Measurements from ENCODE around the gene IQSEC1. TPM values are rescaled to one million over a fixed set of nuclear protein-coding genes. Genes with fewer than 3 reads are reported as not detected.

The IQSEC1 gene
- total RNA-seq, 1 donor from 2014 or later, result 148 TPM

- H3K36me3 ChIP-seq, result no peaks in the 10 kb centered on the region
- no peak for DNase-seq (ENCODE audit: low spot score in 2 of 2)
- intact Hi-C loops (cut with DNase I), result no loop called here
- H3K4me1 ChIP-seq, result no peaks in the 10 kb centered on the region
- no peaks in the 10 kb centered on the region for H3K9me3 ChIP-seq
- no peaks in the 10 kb centered on the region for H3K27me3 ChIP-seq
- H3K4me3 ChIP-seq, result no peak overlapping the region
- TF ChIP-seq CTCF (IDR thresholded peaks at IDR 0.05), result no peak
- no peak overlapping the region for H3K27ac ChIP-seq
These were observed 29.6 kb downstream of the IQSEC1 start for GRCh38 chr3:13043656-13044055.

GRCh38 chr3:13042715-13043271, 30.4 kb downstream of the IQSEC1 start:
- Histone ChIP-seq H3K36me3 (no peaks in the 10 kb centered on the region), H3K27me3 (no peaks in the 10 kb centered on the region), H3K4me3 (no peak overlapping the region), H3K27ac (no peak overlapping the region), H3K9me3 (no peaks in the 10 kb centered on the region), H3K4me1 (no peaks in the 10 kb centered on the region)
- intact Hi-C loops (cut with DNase I), result no loop called here
- no peak for DNase-seq (ENCODE audit: low spot score in 2 of 2)
- TF ChIP-seq CTCF (IDR thresholded peaks at IDR 0.05), result no peak

- Histone ChIP-seq H3K27ac (no peak overlapping the region), H3K4me3 (no peak overlapping the region), H3K27me3 (no peaks in the 10 kb centered on the region), H3K9me3 (no peaks in the 10 kb centered on the region), H3K36me3 (no peaks in the 10 kb centered on the region), H3K4me1 (no peaks in the 10 kb centered on the region)
- intact Hi-C loops (cut with DNase I), result no loop called here
- TF ChIP-seq CTCF (IDR thresholded peaks at IDR 0.05), result no peak
- DNase-seq (ENCODE audit: low spot score in 2 of 2), result no peak
These were observed 31.0 kb downstream of the IQSEC1 start for GRCh38 chr3:13042127-13042701.

- Histone ChIP-seq H3K9me3 (no peaks in the 10 kb centered on the region), H3K4me1 (no peaks in the 10 kb centered on the region), H3K36me3 (no peaks in the 10 kb centered on the region), H3K27me3 (no peaks in the 10 kb centered on the region), H3K27ac (no peak overlapping the region), H3K4me3 (no peak overlapping the region)
- TF ChIP-seq CTCF (IDR thresholded peaks at IDR 0.05), result no peak
- no peak for DNase-seq (ENCODE audit: low spot score in 2 of 2)
- intact Hi-C loops (cut with DNase I), result no loop called here
These were observed 32.0 kb downstream of the IQSEC1 start for GRCh38 chr3:13041113-13041776.

- Histone ChIP-seq H3K4me3 (no peak overlapping the region), H3K4me1 (no peaks in the 10 kb centered on the region), H3K9me3 (no peaks in the 10 kb centered on the region), H3K36me3 (no peaks in the 10 kb centered on the region), H3K27me3 (no peaks in the 10 kb centered on the region), H3K27ac (no peak overlapping the region)
- no peak for TF ChIP-seq CTCF (IDR thresholded peaks at IDR 0.05)
- intact Hi-C loops (cut with DNase I), result no loop called here
- no peak for DNase-seq (ENCODE audit: low spot score in 2 of 2)
These were observed 32.7 kb downstream of the IQSEC1 start for GRCh38 chr3:13040361-13041074.
